B cell (primary cell): ENCODE results near the gene PWWP2B. TPM values are rescaled to one million over a fixed set of nuclear protein-coding genes. Genes with fewer than 3 reads are reported as not detected.

Experiments
- ATAC-seq: fragments of 200-7000 bp; cut with Tn5 transposase; one replicate; pipeline ENCODE4 v1.10.0; 2021; ENCODE audit warnings: low read depth, mild to moderate bottlenecking, moderate number of reproducible peaks, moderate library complexity
- CTCF ChIA-PET: fragments of 350-600 bp; sonication (Branson Sonifier 250); formaldehyde crosslinking; loops from one replicate; lab custom pipeline; 2021; ENCODE audit warnings: antibody characterized with exemption, inconsistent platforms; lab: Charles Lee
- POLR2A ChIA-PET: fragments of 350-600 bp; sonication (Branson Sonifier 250); formaldehyde crosslinking; loops from one replicate; lab custom pipeline; 2021; ENCODE audit warnings: antibody characterized with exemption; lab: Charles Lee
- DNase-seq: peaks from one replicate; pipeline ENCODE4 v3.0.0; 2013
- H2AFZ ChIP-seq: 2 replicates; pipeline ENCODE4 v1.6.1; 2012; ENCODE audit warnings: mild to moderate bottlenecking, low read depth, low read length; ENCODE audit not compliant: insufficient read depth, poor library complexity, severe bottlenecking
- H3K27ac ChIP-seq, 2 donors: 1 replicate in 1 of 2; 2 replicates in 1 of 2; pipeline ENCODE4 v1.5.1; 2012 to 2013; ENCODE audit warnings: low read length in 2 of 2, mild to moderate bottlenecking in 2 of 2, moderate library complexity in 1 of 2
- H3K27me3 ChIP-seq, 4 experiments: fragments of 200-600 bp in 1 of 4; sonication (generic) in 1 of 4; replicated peaks in 1 of 4; 1 replicate in 2 of 4; 2 replicates in 2 of 4; pipeline versions ENCODE4 v1.6.1 to v1.7.0; 2013 to 2016; ENCODE audit warnings: low read length in 3 of 4, mild to moderate bottlenecking in 2 of 4, mixed read lengths in 1 of 4, moderate library complexity in 1 of 4; ENCODE audit not compliant: insufficient read depth in 4 of 4, control insufficient read depth in 3 of 4; ENCODE audit errors: control extremely low read depth in 1 of 4
- H3K36me3 ChIP-seq, 2 experiments: replicated peaks in 1 of 2; 1 replicate in 1 of 2; 2 replicates in 1 of 2; pipeline versions ENCODE4 v1.6.1 to v1.7.1; 2013; ENCODE audit warnings: low read length in 1 of 2; ENCODE audit not compliant: insufficient read depth in 2 of 2, control insufficient read depth in 1 of 2; ENCODE audit errors: control extremely low read depth in 1 of 2, extremely low read depth in 1 of 2
- H3K4me1 ChIP-seq, 2 donors: fragments of 200-600 bp in 1 of 2; sonication (generic) in 1 of 2; 1 replicate in 1 of 2; 2 replicates in 1 of 2; pipeline versions ENCODE4 v1.5.1 to v1.6.1; 2013 to 2017; ENCODE audit warnings: low read length in 2 of 2; ENCODE audit not compliant: control insufficient read depth in 2 of 2, insufficient read depth in 2 of 2
- H3K4me2 ChIP-seq: replicated peaks from 2 replicates; pipeline ENCODE3; 2012; ENCODE audit warnings: mild to moderate bottlenecking, low read depth, low read length; ENCODE audit not compliant: poor library complexity, severe bottlenecking
- H3K4me3 ChIP-seq, 5 experiments: fragments of 200-600 bp in 1 of 5; sonication (generic) in 1 of 5; 1 replicate in 3 of 5; 2 replicates in 2 of 5; pipeline versions ENCODE4 v1.5.1 to v1.7.0; 2011 to 2016; ENCODE audit warnings: low read length in 4 of 5, mild to moderate bottlenecking in 4 of 5, low read depth in 2 of 5, control low read depth in 1 of 5, moderate library complexity in 1 of 5; ENCODE audit not compliant: insufficient read depth in 1 of 5; ENCODE audit errors: control extremely low read depth in 1 of 5, extremely low read depth in 1 of 5
- H3K79me2 ChIP-seq: fragments of 200-600 bp; sonication (generic); one replicate; pipeline ENCODE4 v1.6.0; 2016; ENCODE audit warnings: low read length; ENCODE audit not compliant: control insufficient read depth, insufficient read depth
- H3K9ac ChIP-seq: fragments of 200-600 bp; sonication (generic); 2 replicates; pipeline ENCODE4 v1.6.1; 2017; ENCODE audit warnings: mild to moderate bottlenecking, low read length, moderate library complexity
- H3K9me3 ChIP-seq, 3 donors: one replicate each; pipeline versions ENCODE4 v1.6.1 to v1.7.1; 2013; ENCODE audit warnings: low read length in 2 of 3; ENCODE audit not compliant: control insufficient read depth in 2 of 3, insufficient read depth in 1 of 3; ENCODE audit errors: control extremely low read depth in 1 of 3
- H4K20me1 ChIP-seq: 2 replicates; pipeline ENCODE4 v1.6.0; 2012; ENCODE audit warnings: mild to moderate bottlenecking, low read length; ENCODE audit not compliant: insufficient read depth, control insufficient read depth, poor library complexity, severe bottlenecking
- H3K27ac Mint-ChIP-seq: one replicate; pipeline ENCODE4 v1.8.0; 2021; ENCODE audit warnings: mixed read lengths
- H3K27me3 Mint-ChIP-seq: one replicate; pipeline ENCODE4 v1.8.0; 2021; ENCODE audit warnings: mixed read lengths
- H3K4me1 Mint-ChIP-seq: one replicate; pipeline ENCODE4 v1.8.0; 2021; ENCODE audit warnings: mixed read lengths
- H3K4me3 Mint-ChIP-seq: one replicate; pipeline ENCODE4 v1.8.0; 2021; ENCODE audit warnings: mixed read lengths
- H3K9me3 Mint-ChIP-seq: one replicate; pipeline ENCODE4 v1.8.0; 2022; ENCODE audit warnings: mixed read lengths; ENCODE audit not compliant: insufficient read depth
- EZH2 ChIP-seq: IDR thresholded peaks from 2 replicates; pipeline ENCODE4 v1.6.1; 2012; ENCODE audit warnings: borderline replicate concordance, low read depth, mild to moderate bottlenecking, moderate library complexity, low read length; ENCODE audit not compliant: insufficient read depth, poor library complexity, severe bottlenecking
- WGBS: methylation state at CpG from one replicate; pipeline ENCODE4 v1.1.5; 2013; ENCODE audit warnings: missing lambda C conversion rate; ENCODE audit not compliant: insufficient coverage; 5-methylcytosine and 5-hydroxymethylcytosine counted together
- intact Hi-C: fragments of 100-400 bp; cut with micrococcal nuclease; formaldehyde crosslinking; loops from one replicate; pipeline ENCODE4 v1.10.0; 2022
- polyA plus RNA-seq: library from polyadenylated mRNA; depleted of rRNA; stranded (reverse); fragments of >200 nt; gene quantifications from 2 replicates; pipeline ENCODE4 v1.2.3, GENCODE V29; 2012
- total RNA-seq, 2 donors: library from RNA; stranded (reverse); fragments of 120-200 nt in 1 of 2; gene quantifications; 1 replicate in 1 of 2; 2 replicates in 1 of 2; pipeline versions ENCODE4 v1.2.3 to v1.2.4, GENCODE V29; 2013 to 2022
- TF ChIP-seq, protein P1 (sequence below): fragments of 200-600 bp; IDR thresholded peaks from one replicate; pipeline ENCODE4 v1.8.0; 2022; ENCODE audit warnings: antibody characterized with exemption, mild to moderate bottlenecking

PWWP2B gene
- total and polyA plus RNA-seq, 2 donors (not counting 1 experiment from before 2014, with no cell fraction given), result 13.6 to 34.4 TPM

GRCh38 chr10:132427006-132427771 is 30.2 kb downstream of the PWWP2B start:
- Mint-ChIP-seq H3K4me3 (no peak overlapping the region), H3K9me3 (no peaks in the 10 kb centered on the region), H3K4me1 (peaks cover 26% of the 10 kb centered on the region), H3K27ac (no peak overlapping the region), H3K27me3 (no peaks in the 10 kb centered on the region)
- ChIA-PET POLR2A (no interaction called here), CTCF (no interaction called here)
- no peaks in the 10 kb centered on the region for H3K79me2 ChIP-seq
- H2AFZ ChIP-seq, result no peak overlapping the region
- no peak overlapping the region for H3K9ac ChIP-seq
- intact Hi-C loops, result no loop called here
- DNase-seq (no peak), ATAC-seq (no peak)
- 90% methylated on average over 7 of the region's 10 CpGs for WGBS
- no peak overlapping the region for H3K4me2 ChIP-seq
- peaks cover 27 to 35% of the 10 kb centered on the region in 2 donors for H3K4me1 ChIP-seq
- H3K4me3 ChIP-seq, result no peak overlapping the region
- no peak for TF ChIP-seq EZH2
- TF ChIP-seq, protein P1, sequence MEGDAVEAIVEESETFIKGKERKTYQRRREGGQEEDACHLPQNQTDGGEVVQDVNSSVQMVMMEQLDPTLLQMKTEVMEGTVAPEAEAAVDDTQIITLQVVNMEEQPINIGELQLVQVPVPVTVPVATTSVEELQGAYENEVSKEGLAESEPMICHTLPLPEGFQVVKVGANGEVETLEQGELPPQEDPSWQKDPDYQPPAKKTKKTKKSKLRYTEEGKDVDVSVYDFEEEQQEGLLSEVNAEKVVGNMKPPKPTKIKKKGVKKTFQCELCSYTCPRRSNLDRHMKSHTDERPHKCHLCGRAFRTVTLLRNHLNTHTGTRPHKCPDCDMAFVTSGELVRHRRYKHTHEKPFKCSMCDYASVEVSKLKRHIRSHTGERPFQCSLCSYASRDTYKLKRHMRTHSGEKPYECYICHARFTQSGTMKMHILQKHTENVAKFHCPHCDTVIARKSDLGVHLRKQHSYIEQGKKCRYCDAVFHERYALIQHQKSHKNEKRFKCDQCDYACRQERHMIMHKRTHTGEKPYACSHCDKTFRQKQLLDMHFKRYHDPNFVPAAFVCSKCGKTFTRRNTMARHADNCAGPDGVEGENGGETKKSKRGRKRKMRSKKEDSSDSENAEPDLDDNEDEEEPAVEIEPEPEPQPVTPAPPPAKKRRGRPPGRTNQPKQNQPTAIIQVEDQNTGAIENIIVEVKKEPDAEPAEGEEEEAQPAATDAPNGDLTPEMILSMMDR, result no peak
- H4K20me1 ChIP-seq, result no peaks in the 10 kb centered on the region
- H3K9me3 ChIP-seq, result peaks cover 0 to 3% (median 0%) of the 10 kb centered on the region in 3 donors
- peaks cover 0 to 3% of the 10 kb centered on the region in 2 experiments for H3K36me3 ChIP-seq
- no peaks in the 10 kb centered on the region for H3K27me3 ChIP-seq
- no peak overlapping the region for H3K27ac ChIP-seq

DNA sequence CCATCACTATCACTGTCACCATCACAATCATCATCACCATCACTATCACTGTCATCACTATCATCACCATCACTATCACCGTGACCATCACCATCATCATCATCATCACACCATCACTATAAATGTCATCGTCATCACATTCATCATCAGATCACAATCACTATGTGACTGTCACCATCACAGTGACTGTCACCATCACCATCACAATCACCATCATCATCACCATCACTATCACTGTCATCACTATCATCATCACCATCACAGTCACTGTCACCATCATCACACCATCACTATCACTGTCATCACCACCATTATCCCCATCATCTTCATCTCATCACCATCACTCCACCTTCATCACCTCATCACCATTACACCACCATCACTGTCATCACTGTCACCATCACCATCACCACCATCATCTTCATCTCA is 31.0 kb downstream of the PWWP2B start:
- ChIA-PET POLR2A (no interaction called here), CTCF (no interaction called here)
- Histone ChIP-seq H4K20me1 (no peaks in the 10 kb centered on the region), H3K27ac (no peak overlapping the region), H3K4me1 (peaks cover 20 to 27% of the 10 kb centered on the region in 2 donors), H3K79me2 (no peaks in the 10 kb centered on the region), H3K4me2 (no peak overlapping the region), H2AFZ (no peak overlapping the region), H3K4me3 (no peak overlapping the region), H3K9me3 (peaks cover 0 to 3% (median 0%) of the 10 kb centered on the region in 3 donors), H3K27me3 (no peaks in the 10 kb centered on the region), H3K9ac (no peak overlapping the region), H3K36me3 (peaks cover 0 to 3% of the 10 kb centered on the region in 2 experiments)
- Mint-ChIP-seq H3K4me3 (no peak overlapping the region), H3K27ac (no peak overlapping the region), H3K27me3 (no peaks in the 10 kb centered on the region), H3K9me3 (no peaks in the 10 kb centered on the region), H3K4me1 (peaks cover 18% of the 10 kb centered on the region)
- DNase-seq (no peak), ATAC-seq (no peak)
- TF ChIP-seq, protein P1, result no peak
- TF ChIP-seq EZH2, result no peak
- WGBS, result 100% methylated on average over 2 of the region's 2 CpGs
- intact Hi-C loops, result no loop called here
